ENCODE measurements around the gene SPATA32. TPM values are rescaled to one million over a fixed set of nuclear protein-coding genes. Genes with fewer than 3 reads are reported as not detected.

The SPATA32 gene
- total RNA-seq, 1 donor from 2014 or later, result not detected

- intact Hi-C loops (cut with micrococcal nuclease), result no loop called here
- peak; percentile 62 for ATAC-seq
- peak; percentile 87 for DNase-seq
Measured at GRCh38 chr17:45235416-45236281, 26.2 kb downstream of the SPATA32 start.

- intact Hi-C loops (cut with micrococcal nuclease), result no loop called here
- no peak for DNase-seq
Measured at GRCh38 chr17:45234641-45235415, 27.1 kb downstream of the SPATA32 start.

GRCh38 chr17:45233423-45233924 is 28.4 kb downstream of the SPATA32 start:
- no peak for ATAC-seq
- no peak for DNase-seq
- intact Hi-C loops (cut with micrococcal nuclease), result no loop called here

More at GRCh38 chr17:45234641-45235415, 27.1 kb downstream of the SPATA32 start:
- ATAC-seq, result no peak

GRCh38 chr17:45232514-45233422 is 29.1 kb downstream of the SPATA32 start:
- DNase-seq (no peak), ATAC-seq (no peak)
- intact Hi-C loops (cut with micrococcal nuclease), result no loop called here

GRCh38 chr17:45231481-45232116 is 30.3 kb downstream of the SPATA32 start:
- intact Hi-C loops (cut with micrococcal nuclease), result no loop called here
- DNase-seq, result peak; percentile 53
- no peak for ATAC-seq

- DNase-seq, result peak; percentile 86
- peak; percentile 8 for ATAC-seq
- intact Hi-C loops (cut with micrococcal nuclease), result no loop called here
Measured at GRCh38 chr17:45230787-45231480, 31.0 kb downstream of the SPATA32 start.

GRCh38 chr17:45230410-45230786 is 31.5 kb downstream of the SPATA32 start:
- ATAC-seq (no peak), DNase-seq (no peak)
- intact Hi-C loops (cut with micrococcal nuclease), result no loop called here

- DNase-seq, result peak; percentile 70
- intact Hi-C loops (cut with micrococcal nuclease), result no loop called here
- peak; percentile 22 for ATAC-seq
Measured at GRCh38 chr17:45229681-45230409, 32.0 kb downstream of the SPATA32 start.

GRCh38 chr17:45228763-45229539 is 32.9 kb downstream of the SPATA32 start:
- ATAC-seq (peak; percentile 75), DNase-seq (peak; percentile 91)
- intact Hi-C loops (cut with micrococcal nuclease), result no loop called here

- intact Hi-C loops (cut with micrococcal nuclease), result no loop called here
- DNase-seq (peak; percentile 55), ATAC-seq (peak; percentile 5)
Measured at GRCh38 chr17:45227926-45228762, 33.8 kb downstream of the SPATA32 start.

- ATAC-seq, result no peak
- intact Hi-C loops (cut with micrococcal nuclease), result no loop called here
- DNase-seq, result peak; percentile 45
Measured at GRCh38 chr17:45227101-45227925, 34.6 kb downstream of the SPATA32 start.

GRCh38 chr17:45226576-45226975 is 35.3 kb downstream of the SPATA32 start:
- DNase-seq (peak; percentile 5), ATAC-seq (no peak)
- intact Hi-C loops (cut with micrococcal nuclease), result no loop called here

- DNase-seq (peak; percentile 77), ATAC-seq (peak; percentile 11)
- intact Hi-C loops (cut with micrococcal nuclease), result no loop called here
Measured at GRCh38 chr17:45225964-45226530, 35.8 kb downstream of the SPATA32 start.

GRCh38 chr17:45225051-45225700 is 36.7 kb downstream of the SPATA32 start:
- DNase-seq (peak; percentile 57), ATAC-seq (no peak)
- intact Hi-C loops (cut with micrococcal nuclease), result no loop called here

Measured in left ventricle myocardium superior (tissue), 1 donor.